Activated CD8-positive, alpha-beta memory T cell treated with anti-CD3 and anti-CD28 coated beads for 36 hours (primary cell): ENCODE measurements around the gene ADAMTS20. TPM values are rescaled to one million over a fixed set of nuclear protein-coding genes. Genes with fewer than 3 reads are reported as not detected.

Experiments
- CTCF ChIA-PET: fragments of 350-600 bp; sonication (Branson Sonifier 250); formaldehyde crosslinking; loops from one replicate; lab custom pipeline; 2021; ENCODE audit warnings: antibody characterized with exemption; lab: Charles Lee
- POLR2A ChIA-PET: fragments of 350-600 bp; sonication (Branson Sonifier 250); formaldehyde crosslinking; loops from one replicate; lab custom pipeline; 2021; ENCODE audit warnings: antibody characterized with exemption; lab: Charles Lee
- total RNA-seq, 2 experiments: library from RNA; stranded (reverse); gene quantifications; one replicate each; pipeline ENCODE4 v1.2.3, GENCODE V29; 2021

Gene ADAMTS20
- total RNA-seq, 2 experiments from 2014 or later, result not detected

- ChIA-PET CTCF (no interaction called here), POLR2A (no interaction called here)
Observed at GRCh38 chr12:43331935-43332334, 220.1 kb downstream of the ADAMTS20 start.

- ChIA-PET POLR2A (no interaction called here), CTCF (no interaction called here)
Observed at GRCh38 chr12:43329375-43329774, 222.6 kb downstream of the ADAMTS20 start.

GRCh38 chr12:43325786-43326185, 226.2 kb downstream of the ADAMTS20 start:
- POLR2A ChIA-PET, result no interaction called here
- CTCF ChIA-PET, result no interaction called here

- POLR2A ChIA-PET, result no interaction called here
- CTCF ChIA-PET, result no interaction called here
Observed at GRCh38 chr12:43320281-43320680, 231.7 kb downstream of the ADAMTS20 start.

- CTCF ChIA-PET, result no interaction called here
- POLR2A ChIA-PET, result no interaction called here
Observed at GRCh38 chr12:43318021-43318420, 234.0 kb downstream of the ADAMTS20 start.

- ChIA-PET CTCF (no interaction called here), POLR2A (no interaction called here)
Observed at GRCh38 chr12:43317156-43317555, 234.8 kb downstream of the ADAMTS20 start.

GRCh38 chr12:43316520-43316919, 235.5 kb downstream of the ADAMTS20 start:
- CTCF ChIA-PET, result no interaction called here
- POLR2A ChIA-PET, result no interaction called here

- POLR2A ChIA-PET, result no interaction called here
- CTCF ChIA-PET, result no interaction called here
Observed at GRCh38 chr12:43315961-43316360, 236.0 kb downstream of the ADAMTS20 start.

- CTCF ChIA-PET, result no interaction called here
- POLR2A ChIA-PET, result no interaction called here
Observed at GRCh38 chr12:43312991-43313505, 239.0 kb downstream of the ADAMTS20 start.

GRCh38 chr12:43310596-43310995, 241.4 kb downstream of the ADAMTS20 start:
- ChIA-PET POLR2A (no interaction called here), CTCF (no interaction called here)

GRCh38 chr12:43309959-43310358, 242.0 kb downstream of the ADAMTS20 start:
- CTCF ChIA-PET, result no interaction called here
- POLR2A ChIA-PET, result no interaction called here

- ChIA-PET POLR2A (no interaction called here), CTCF (no interaction called here)
Observed at GRCh38 chr12:43308776-43309175, 243.2 kb downstream of the ADAMTS20 start.

- CTCF ChIA-PET, result no interaction called here
- POLR2A ChIA-PET, result no interaction called here
Observed at GRCh38 chr12:43307126-43307525, 244.9 kb downstream of the ADAMTS20 start.

- POLR2A ChIA-PET, result no interaction called here
- CTCF ChIA-PET, result no interaction called here
Observed at GRCh38 chr12:43306066-43306465, 245.9 kb downstream of the ADAMTS20 start.

- ChIA-PET POLR2A (no interaction called here), CTCF (no interaction called here)
Observed at GRCh38 chr12:43305065-43305464, 246.9 kb downstream of the ADAMTS20 start.

Other genes starting within 250 kb of the ADAMTS20 start
- gene PUS7L, start 206.6 kb upstream of the ADAMTS20 start, total RNA-seq, result 10 to 100 TPM; 23.6 to 23.7 TPM
- gene IRAK4, start 206.7 kb upstream of the ADAMTS20 start, total RNA-seq, result 10 to 100 TPM; 22.1 to 23.0 TPM